A673 (cell line): ENCODE results near the gene WHRN. TPM values are rescaled to one million over a fixed set of nuclear protein-coding genes. Genes with fewer than 3 reads are reported as not detected.

Source experiments
- BruUV-seq: library from RNA; stranded (reverse); fragments of 400-500 nt; replicated peaks from 2 replicates; lab custom pipeline; 2021; lab: Mats Ljungman, UMichigan
- CTCF ChIA-PET: fragments of 300-600 bp; sonication (Branson Sonifier 250); formaldehyde crosslinking; loops from one replicate; lab custom pipeline; 2022; ENCODE audit warnings: antibody characterized with exemption; lab: Charles Lee
- POLR2A ChIA-PET: fragments of 300-600 bp; sonication (Branson Sonifier 250); formaldehyde crosslinking; loops from one replicate; lab custom pipeline; 2022; ENCODE audit warnings: antibody characterized with exemption; ENCODE audit not compliant: low non-redundant PET; lab: Charles Lee
- DNase-seq: peaks from one replicate; pipeline ENCODE4 v3.0.0-alpha.2; 2015; ENCODE audit warnings: low spot score
- H3K27ac ChIP-seq: fragments of 200-600 bp; sonication (generic); 2 replicates; pipeline ENCODE4 v1.5.1; 2016; ENCODE audit warnings: mixed run types, low read depth, mild to moderate bottlenecking, mixed read lengths, antibody characterized with exemption, low read length; ENCODE audit not compliant: poor library complexity, severe bottlenecking
- H3K27me3 ChIP-seq: fragments of 200-600 bp; sonication (generic); replicated peaks from 2 replicates; pipeline ENCODE4 v1.6.1; 2017; ENCODE audit warnings: mixed run types, low read depth, mild to moderate bottlenecking, mixed read lengths, antibody characterized with exemption, low read length; ENCODE audit not compliant: insufficient read depth, poor library complexity
- H3K36me3 ChIP-seq: fragments of 200-600 bp; sonication (generic); 2 replicates; pipeline ENCODE4 v1.6.1; 2016; ENCODE audit warnings: mixed run types, mild to moderate bottlenecking, mixed read lengths, antibody characterized with exemption, low read length; ENCODE audit not compliant: insufficient read depth, poor library complexity, severe bottlenecking
- H3K4me1 ChIP-seq: fragments of 200-600 bp; sonication (generic); 2 replicates; pipeline ENCODE4 v1.6.1; 2017; ENCODE audit warnings: mixed run types, mild to moderate bottlenecking, mixed read lengths, antibody characterized with exemption, low read length; ENCODE audit not compliant: insufficient read depth, poor library complexity, severe bottlenecking
- H3K4me3 ChIP-seq: fragments of 200-600 bp; sonication (generic); 2 replicates; pipeline ENCODE4 v1.5.1; 2016; ENCODE audit warnings: low read depth, mixed run types, mild to moderate bottlenecking, mixed read lengths, low read length; ENCODE audit not compliant: poor library complexity, severe bottlenecking
- H3K9me3 ChIP-seq: fragments of 200-600 bp; sonication (generic); 2 replicates; pipeline ENCODE4 v1.6.1; 2016; ENCODE audit warnings: mixed run types, low read depth, mild to moderate bottlenecking, mixed read lengths, antibody characterized with exemption, low read length; ENCODE audit not compliant: poor library complexity, severe bottlenecking
- EZH2 ChIP-seq: fragments of 200-600 bp; sonication (generic); IDR thresholded peaks from 2 replicates; pipeline ENCODE4 v1.6.1; 2017; ENCODE audit warnings: borderline replicate concordance, low read depth, mild to moderate bottlenecking, mixed read lengths, antibody characterized with exemption, low read length; ENCODE audit not compliant: poor library complexity, severe bottlenecking
- intact Hi-C: fragments of 100-400 bp; cut with micrococcal nuclease; formaldehyde crosslinking; loops from one replicate; pipeline ENCODE4 v1.10.0; 2022; ENCODE audit not compliant: unreplicated experiment
- total RNA-seq: library from RNA; stranded (reverse); gene quantifications from 2 replicates; pipeline ENCODE4 v1.2.3, GENCODE V29; 2021
- TF ChIP-seq, protein P1 (sequence below): fragments of 300-800, 200-600 bp; sonication (generic); conservative IDR thresholded peaks from 2 replicates; pipeline ENCODE4 v1.5.1; 2017; ENCODE audit warnings: low read depth, mild to moderate bottlenecking, antibody characterized with exemption, low read length, moderate library complexity, mixed read lengths

The WHRN gene
- total RNA-seq, 1 experiment from 2014 or later, result 9.1 TPM

- TF ChIP-seq, protein P1, sequence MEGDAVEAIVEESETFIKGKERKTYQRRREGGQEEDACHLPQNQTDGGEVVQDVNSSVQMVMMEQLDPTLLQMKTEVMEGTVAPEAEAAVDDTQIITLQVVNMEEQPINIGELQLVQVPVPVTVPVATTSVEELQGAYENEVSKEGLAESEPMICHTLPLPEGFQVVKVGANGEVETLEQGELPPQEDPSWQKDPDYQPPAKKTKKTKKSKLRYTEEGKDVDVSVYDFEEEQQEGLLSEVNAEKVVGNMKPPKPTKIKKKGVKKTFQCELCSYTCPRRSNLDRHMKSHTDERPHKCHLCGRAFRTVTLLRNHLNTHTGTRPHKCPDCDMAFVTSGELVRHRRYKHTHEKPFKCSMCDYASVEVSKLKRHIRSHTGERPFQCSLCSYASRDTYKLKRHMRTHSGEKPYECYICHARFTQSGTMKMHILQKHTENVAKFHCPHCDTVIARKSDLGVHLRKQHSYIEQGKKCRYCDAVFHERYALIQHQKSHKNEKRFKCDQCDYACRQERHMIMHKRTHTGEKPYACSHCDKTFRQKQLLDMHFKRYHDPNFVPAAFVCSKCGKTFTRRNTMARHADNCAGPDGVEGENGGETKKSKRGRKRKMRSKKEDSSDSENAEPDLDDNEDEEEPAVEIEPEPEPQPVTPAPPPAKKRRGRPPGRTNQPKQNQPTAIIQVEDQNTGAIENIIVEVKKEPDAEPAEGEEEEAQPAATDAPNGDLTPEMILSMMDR, result no peak
- no peak for TF ChIP-seq EZH2
- no peak overlapping the region for H3K4me3 ChIP-seq
- no TSS peak for BruUV-seq
- no peaks in the 10 kb centered on the region for H3K9me3 ChIP-seq
- no peaks in the 10 kb centered on the region for H3K4me1 ChIP-seq
- no peak overlapping the region for H3K27ac ChIP-seq
- POLR2A ChIA-PET, result no interaction called here
- CTCF ChIA-PET, result no interaction called here
- H3K36me3 ChIP-seq, result no peaks in the 10 kb centered on the region
- intact Hi-C loops, result loop anchor here (10.0 kb wide), 1 partner anchor 472 kb away; no protein-coding TSS in a partner anchor
- H3K27me3 ChIP-seq, result no peaks in the 10 kb centered on the region
- DNase-seq, result no peak
These were observed 72.2 kb downstream of the WHRN start for GRCh38 chr9:114433086-114433485.

- H3K9me3 ChIP-seq, result no peaks in the 10 kb centered on the region
- H3K36me3 ChIP-seq, result no peaks in the 10 kb centered on the region
- H3K4me3 ChIP-seq, result no peak overlapping the region
- no peak for TF ChIP-seq EZH2
- TF ChIP-seq, protein P1, result no peak
- ChIA-PET POLR2A (no interaction called here), CTCF (no interaction called here)
- DNase-seq, result no peak
- H3K27me3 ChIP-seq, result no peaks in the 10 kb centered on the region
- intact Hi-C loops, result loop anchor here (10.0 kb wide), 1 partner anchor 472 kb away; no protein-coding TSS in a partner anchor
- no peaks in the 10 kb centered on the region for H3K4me1 ChIP-seq
- H3K27ac ChIP-seq, result no peak overlapping the region
- no TSS peak for BruUV-seq
These were observed 72.8 kb downstream of the WHRN start for GRCh38 chr9:114432323-114433067.

DNA sequence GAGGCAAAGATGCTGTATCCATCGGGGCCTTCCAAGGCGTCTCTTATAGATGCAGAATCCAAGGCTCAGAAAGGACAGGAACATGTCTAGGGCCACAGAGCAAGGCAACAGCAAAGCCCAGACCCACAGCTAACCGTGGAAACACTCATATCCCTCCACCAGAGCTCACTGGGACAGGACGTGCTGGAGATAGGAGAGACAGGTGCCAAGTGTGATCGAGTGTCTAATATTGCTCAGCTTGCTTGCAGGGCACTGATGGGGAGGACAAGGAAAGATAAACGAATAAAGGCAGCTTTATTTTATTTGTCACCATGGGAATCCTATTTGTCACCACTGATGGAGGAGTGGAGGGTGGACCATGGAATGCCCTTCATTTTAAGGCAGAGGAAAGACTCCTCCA, 73.5 kb downstream of the WHRN start:
- ChIA-PET CTCF (no interaction called here), POLR2A (no interaction called here)
- Histone ChIP-seq H3K9me3 (no peaks in the 10 kb centered on the region), H3K27me3 (no peaks in the 10 kb centered on the region), H3K27ac (no peak overlapping the region), H3K36me3 (no peaks in the 10 kb centered on the region), H3K4me1 (no peaks in the 10 kb centered on the region), H3K4me3 (no peak overlapping the region)
- BruUV-seq, result no TSS peak
- no peak for TF ChIP-seq EZH2
- TF ChIP-seq, protein P1, result no peak
- DNase-seq, result no peak
- intact Hi-C loops, result loop anchor here (10.0 kb wide), 1 partner anchor 473 kb away; no protein-coding TSS in a partner anchor
